Measurements from ENCODE around the gene TCEAL4. TPM values are rescaled to one million over a fixed set of nuclear protein-coding genes. Genes with fewer than 3 reads are reported as not detected.

The TCEAL4 gene
- total and polyA plus RNA-seq, 2 experiments from 2014 or later = 25.4 to 148 TPM

GRCh38 chrX:103538728-103539127 lies 46.6 kb upstream of the TCEAL4 start:
- no peak for DNase-seq (ENCODE audit: low spot score)
- no peaks in the 10 kb centered on the region for H3K36me3 ChIP-seq (ENCODE audit: insufficient read depth)
- no peak for ATAC-seq
- no peaks in the 10 kb centered on the region for H3K4me1 ChIP-seq (ENCODE audit: insufficient read depth)
- peaks cover 8% of the 10 kb centered on the region; the same call in 2 of the 3 replicates for H3K4me1 Mint-ChIP-seq
- no peaks in the 10 kb centered on the region for H3K27me3 ChIP-seq (ENCODE audit: insufficient read depth)
- H3K27ac Mint-ChIP-seq = no peak overlapping the region
- no peak overlapping the region for H3K4me3 ChIP-seq
- H3F3A ChIP-seq (replicated peaks; ENCODE audit: low read depth) = no peaks in the 10 kb centered on the region
- no peak overlapping the region for H3K4me3 Mint-ChIP-seq
- H4K20me1 ChIP-seq (replicated peaks; ENCODE audit: insufficient read depth) = no peaks in the 10 kb centered on the region
- no peak overlapping the region for H2AFZ ChIP-seq
- TF ChIP-seq CREB1 (CRISPR knock-in tag; IDR thresholded peaks at IDR 0.05; ENCODE audit: low read depth) = no peak
- TF ChIP-seq ZNF462 (CRISPR knock-in tag; IDR thresholded peaks at IDR 0.05) = no peak
- TF ChIP-seq ZNF331 (CRISPR knock-in tag; IDR thresholded peaks at IDR 0.05; ENCODE audit: low read depth) = no peak
- no peak for TF ChIP-seq JUNB (IDR thresholded peaks at IDR 0.05; ENCODE audit: unreplicated experiment)
- no peak for TF ChIP-seq POLR2AphosphoS5 (IDR thresholded peaks at IDR 0.05; ENCODE audit: low read depth)
- TF ChIP-seq NANOG (IDR thresholded peaks at IDR 0.05; ENCODE audit: borderline replicate concordance) = no peak
- TF ChIP-seq CTCF (conservative IDR thresholded peaks at IDR 0.05; ENCODE audit: low read depth in 2 of 2) = no peak
- no peak for TF ChIP-seq REST (IDR thresholded peaks at IDR 0.05; ENCODE audit: unreplicated experiment)
- no peak for TF ChIP-seq EZH2 (IDR thresholded peaks at IDR 0.05; ENCODE audit: low read depth, unreplicated experiment)
- TF ChIP-seq STAT1 (IDR thresholded peaks at IDR 0.05; ENCODE audit: unreplicated experiment) = no peak
- TF ChIP-seq ZNF114 (CRISPR knock-in tag; IDR thresholded peaks at IDR 0.05) = no peak
- TF ChIP-seq EZH2phosphoT487 (IDR thresholded peaks at IDR 0.05; ENCODE audit: unreplicated experiment) = no peak
- no peak for TF ChIP-seq ETS1 (IDR thresholded peaks at IDR 0.05)
- H3K9me3 Mint-ChIP-seq = no peaks in the 10 kb centered on the region
- no peak overlapping the region for H3K27ac ChIP-seq (ENCODE audit: low read depth)
- no peaks in the 10 kb centered on the region for H3K9me2 ChIP-seq (ENCODE audit: insufficient read depth)
- H3K79me2 ChIP-seq (replicated peaks; ENCODE audit: insufficient read depth) = no peaks in the 10 kb centered on the region
- no peaks in the 10 kb centered on the region for H3K36me3 Mint-ChIP-seq (ENCODE audit: low read depth)
- H3K27me3 Mint-ChIP-seq (ENCODE audit: insufficient read depth, low read depth, poor library complexity) = peaks cover 3% of the 10 kb centered on the region
- H3K4me2 ChIP-seq = no peak overlapping the region

Measured in GM23338 (cell line).